Measurements from ENCODE around the gene MRPS18B. TPM values are rescaled to one million over a fixed set of nuclear protein-coding genes. Genes with fewer than 3 reads are reported as not detected.
A peak's percentile ranks its signal among the peaks of the same experiment; 100 is the strongest.

Gene MRPS18B
- 10 to 100 TPM; 50.7 to 63.4 (median 56.1) TPM for total RNA-seq (2021; fragmentation: NEBNext Ultra II Directional; extraction: Animal tissue kit (Norgen Biotek cat#: 25700))
- long read RNA-seq, transcript MRPS18B-206 (7 exons, 1,532 nt): major isoform, 73 of 85 reads
- long read RNA-seq, partial matches to known transcripts: 7 of 85 reads
- long read RNA-seq, other reads (novel, unspliced or antisense): 5 of 85 reads

- TF ChIP-seq CTCF (IDR thresholded peaks at IDR 0.05): no peak
- H3K36me3 Mint-ChIP-seq (ENCODE audit: low read depth): peaks cover 50% of the 10 kb centered on the region
- peak; percentile 98 for DNase-seq
- peak within 1 kb of the TSS; percentile 97 for H3K4me3 Mint-ChIP-seq
- peaks cover 32% of the 10 kb centered on the region for H3K27me3 Mint-ChIP-seq (ENCODE audit: insufficient read depth)
- peak within 1 kb of the TSS; percentile 99 for H3K27ac Mint-ChIP-seq
- H3K4me1 Mint-ChIP-seq (ENCODE audit: low read depth): peaks cover 57% of the 10 kb centered on the region
- peaks cover 17% of the 10 kb centered on the region for H3K9me3 Mint-ChIP-seq
These were observed at the start of gene MRPS18B for GRCh38 chr6:30617565-30618269. MRPS18B (plus strand) TSS chr6:30617840; CDS start chr6:30617866, 26 bp downstream.

GRCh38 chr6:30568245-30568644 is 49.4 kb upstream of the MRPS18B start:
- DNase-seq: no peak
- Mint-ChIP-seq H3K27me3 (ENCODE audit: insufficient read depth) (peaks cover 4% of the 10 kb centered on the region), H3K9me3 (no peaks in the 10 kb centered on the region), H3K4me3 (no peak overlapping the region), H3K27ac (no peak overlapping the region), H3K36me3 (ENCODE audit: low read depth) (peaks cover 2% of the 10 kb centered on the region), H3K4me1 (ENCODE audit: low read depth) (peaks cover 43% of the 10 kb centered on the region)
- TF ChIP-seq CTCF (IDR thresholded peaks at IDR 0.05): no peak

- Mint-ChIP-seq H3K27me3 (ENCODE audit: insufficient read depth) (peaks cover 4% of the 10 kb centered on the region), H3K4me1 (ENCODE audit: low read depth) (peaks cover 59% of the 10 kb centered on the region), H3K36me3 (ENCODE audit: low read depth) (no peaks in the 10 kb centered on the region; the same call in 1 of the 2 replicates), H3K27ac (peak overlapping the region; percentile 87; the same call in 1 of the 2 replicates), H3K9me3 (no peaks in the 10 kb centered on the region), H3K4me3 (peak overlapping the region; percentile 93)
- DNase-seq: no peak
- no peak for TF ChIP-seq CTCF (IDR thresholded peaks at IDR 0.05)
These were observed 47.4 kb upstream of the MRPS18B start for GRCh38 chr6:30570263-30570662.

GRCh38 chr6:30570740-30571074 is 46.9 kb upstream of the MRPS18B start:
- Mint-ChIP-seq H3K27me3 (ENCODE audit: insufficient read depth) (peaks cover 4% of the 10 kb centered on the region), H3K9me3 (no peaks in the 10 kb centered on the region), H3K4me1 (ENCODE audit: low read depth) (peaks cover 55% of the 10 kb centered on the region), H3K4me3 (peak overlapping the region; percentile 93), H3K36me3 (ENCODE audit: low read depth) (no peaks in the 10 kb centered on the region; the same call in 1 of the 2 replicates), H3K27ac (peak overlapping the region; percentile 87)
- no peak for TF ChIP-seq CTCF (IDR thresholded peaks at IDR 0.05)
- DNase-seq: no peak

- H3K9me3 Mint-ChIP-seq: no peaks in the 10 kb centered on the region
These were observed 46.4 kb upstream of the MRPS18B start, which contains the start of gene ABCF1 for GRCh38 chr6:30571075-30571761. ABCF1 (plus strand) TSS chr6:30571442; CDS start chr6:30571488, 46 bp downstream.

More at GRCh38 chr6:30571075-30571761, 46.4 kb upstream of the MRPS18B start, which contains the start of gene ABCF1:
- no peak for TF ChIP-seq CTCF (IDR thresholded peaks at IDR 0.05)
- H3K4me1 Mint-ChIP-seq (ENCODE audit: low read depth): peaks cover 53% of the 10 kb centered on the region
- H3K4me3 Mint-ChIP-seq: peak within 1 kb of the TSS; percentile 93
- peaks cover 4% of the 10 kb centered on the region for H3K27me3 Mint-ChIP-seq (ENCODE audit: insufficient read depth)
- DNase-seq: peak; percentile 95
- no peaks in the 10 kb centered on the region; the same call in 1 of the 2 replicates for H3K36me3 Mint-ChIP-seq (ENCODE audit: low read depth)
- H3K27ac Mint-ChIP-seq: peak within 1 kb of the TSS; percentile 96
